ENCODE data around the gene MLNR.

Gene MLNR

GRCh38 chr13:49234741-49235140, 14.6 kb downstream of the MLNR start:
- DNase-seq (ENCODE audit: low spot score), result no peak
- no peak for TF ChIP-seq CTCF (IDR thresholded peaks at IDR 0.05; ENCODE audit: extremely low read depth, missing control alignments)

DNA sequence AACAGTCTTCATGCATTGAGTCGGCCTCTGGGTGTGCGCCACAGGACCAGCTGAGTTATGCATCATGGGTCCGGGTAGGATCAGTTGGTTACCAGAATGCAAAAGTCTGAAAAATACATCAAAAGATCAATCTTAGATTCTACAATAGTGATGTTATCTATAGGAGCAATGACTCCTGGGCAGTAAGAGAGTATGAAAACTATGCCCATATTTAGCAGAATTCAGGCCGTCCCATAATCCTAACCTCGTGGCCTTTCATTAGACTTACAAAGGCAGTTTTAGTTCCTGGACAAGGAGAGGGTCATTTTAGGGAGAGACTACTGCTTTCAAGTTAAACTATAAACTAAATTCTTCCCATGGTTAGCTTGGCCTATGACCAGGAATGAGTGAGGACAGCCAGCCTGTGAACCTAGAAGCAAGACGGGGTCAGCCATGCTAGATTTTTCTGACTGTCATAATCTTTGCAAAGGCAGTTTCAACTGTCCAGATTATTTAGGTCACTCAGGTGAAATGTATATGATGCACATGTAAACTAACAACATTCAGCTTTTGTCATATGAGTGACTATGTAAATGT, 15.8 kb downstream of the MLNR start:
- no peak for DNase-seq (ENCODE audit: low spot score)
- TF ChIP-seq CTCF (IDR thresholded peaks at IDR 0.05; ENCODE audit: extremely low read depth, missing control alignments), result no peak

DNA sequence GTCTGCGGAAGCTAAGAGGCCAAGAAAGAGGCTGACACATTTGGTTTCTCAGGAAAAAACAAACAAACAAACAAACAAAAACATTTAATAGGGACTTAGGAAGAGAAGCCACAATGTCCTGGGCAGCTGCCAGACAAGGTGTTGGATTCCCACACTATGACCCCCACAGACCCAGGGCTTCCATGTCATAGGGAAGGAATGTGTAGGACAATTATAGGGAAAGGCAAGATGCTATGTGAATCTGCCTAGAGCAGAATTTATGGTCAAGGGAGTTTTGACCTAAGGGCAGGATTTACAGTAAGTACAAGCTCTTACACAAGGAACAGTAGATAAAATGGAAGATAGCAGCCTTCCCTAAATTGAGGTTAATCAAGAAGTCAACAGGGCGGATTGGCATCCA, 18.5 kb downstream of the MLNR start:
- DNase-seq (ENCODE audit: low spot score), result no peak
- no peak for TF ChIP-seq CTCF (IDR thresholded peaks at IDR 0.05; ENCODE audit: extremely low read depth, missing control alignments)

DNA sequence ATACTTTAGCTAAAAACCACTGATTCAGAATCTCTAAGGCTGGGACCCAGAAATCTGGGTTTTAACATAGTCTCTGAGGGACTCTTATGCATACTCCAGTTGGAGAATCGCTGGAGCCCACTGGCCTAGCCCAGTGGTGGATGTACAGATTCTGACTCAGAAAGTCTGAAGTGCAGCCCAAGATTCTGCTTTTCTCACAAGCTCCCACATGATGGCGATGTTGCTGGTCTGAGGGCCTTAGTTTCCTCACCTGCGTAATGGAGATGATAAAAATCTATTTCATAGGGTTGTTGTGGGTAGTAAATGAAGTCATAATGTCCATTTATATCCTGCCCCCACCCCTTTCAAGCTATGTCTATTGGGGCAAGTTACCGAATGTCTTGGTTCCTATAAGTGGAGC, 19.9 kb downstream of the MLNR start:
- peak; percentile 36 for DNase-seq (ENCODE audit: low spot score)
- peak; percentile 58 for TF ChIP-seq CTCF (IDR thresholded peaks at IDR 0.05; ENCODE audit: extremely low read depth, missing control alignments)

GRCh38 chr13:49241296-49241695, 21.2 kb downstream of the MLNR start:
- no peak for TF ChIP-seq CTCF (IDR thresholded peaks at IDR 0.05; ENCODE audit: extremely low read depth, missing control alignments)
- no peak for DNase-seq (ENCODE audit: low spot score)

DNA sequence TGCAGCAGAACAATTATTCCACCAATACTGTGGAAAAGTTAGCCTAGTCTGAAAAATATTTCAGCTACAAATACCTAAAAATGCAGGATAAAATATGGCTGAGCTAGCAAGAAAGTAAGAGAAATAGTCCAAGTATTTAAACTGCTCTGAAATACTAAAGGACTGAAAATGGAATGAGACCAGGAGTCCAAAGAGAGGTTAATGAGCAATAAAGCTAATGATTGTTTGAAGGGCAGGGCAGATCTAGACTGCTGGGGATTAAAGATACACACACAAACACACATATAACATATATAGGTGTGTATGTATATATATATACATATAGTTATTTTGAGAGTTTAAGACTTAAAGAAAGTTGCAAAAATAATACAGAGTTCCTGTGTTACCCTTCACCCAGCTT, 25.0 kb downstream of the MLNR start:
- no peak for TF ChIP-seq CTCF (IDR thresholded peaks at IDR 0.05; ENCODE audit: extremely low read depth, missing control alignments)
- DNase-seq (ENCODE audit: low spot score), result no peak

DNA sequence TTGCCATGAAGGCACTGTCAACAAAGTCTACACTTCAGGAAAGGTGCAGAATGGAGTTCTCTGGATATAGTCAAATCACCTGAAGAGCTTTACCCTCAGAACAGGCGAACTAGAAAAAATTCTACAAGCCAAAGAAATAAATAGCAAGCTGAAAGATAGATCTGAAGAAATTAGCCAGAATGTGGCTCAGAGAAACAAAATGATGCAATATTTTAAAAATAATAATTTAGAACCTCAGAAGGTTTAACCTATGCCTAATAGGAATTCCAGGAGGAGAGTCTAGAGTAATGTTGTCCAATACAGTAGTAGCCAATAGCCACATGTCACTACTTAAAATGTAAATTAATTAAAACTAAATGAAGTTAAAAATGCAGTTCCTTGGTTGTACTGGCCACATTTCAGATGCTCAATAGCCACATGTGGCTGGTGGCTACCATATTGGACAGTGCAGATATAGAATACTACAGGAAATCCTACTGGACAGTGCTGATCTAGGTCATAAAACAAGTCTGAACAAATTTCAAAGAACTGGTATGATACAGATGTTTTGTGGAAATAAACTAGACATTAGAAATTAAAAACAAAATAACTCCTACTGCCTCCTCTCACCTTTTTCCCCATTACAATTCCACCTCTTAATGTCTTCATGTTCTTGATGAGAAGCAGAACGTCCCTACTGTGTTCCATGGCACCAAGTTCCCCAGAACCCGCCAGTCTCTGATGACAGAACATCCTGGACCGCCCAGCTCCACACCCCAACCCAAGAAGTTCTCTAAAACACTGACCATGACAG, 26.9 kb downstream of the MLNR start:
- DNase-seq (ENCODE audit: low spot score), result no peak
- TF ChIP-seq CTCF (IDR thresholded peaks at IDR 0.05; ENCODE audit: extremely low read depth, missing control alignments), result no peak

All from GM20000 (cell line).